HG02763 (cell line): ENCODE results near the gene GPR85.
"Not testable (repeated sequence)": the region's sequence is repeated elsewhere in the genome, so short reads cannot be mapped to it uniquely, and the experiment has no call there.

Experiments
- ATAC-seq: cut with Tn5 transposase; IDR thresholded peaks from one replicate; pipeline ENCODE4 v1.9.1; 2021; ENCODE audit warnings: mild to moderate bottlenecking, moderate library complexity; ENCODE audit not compliant: unreplicated experiment

The GPR85 gene

DNA sequence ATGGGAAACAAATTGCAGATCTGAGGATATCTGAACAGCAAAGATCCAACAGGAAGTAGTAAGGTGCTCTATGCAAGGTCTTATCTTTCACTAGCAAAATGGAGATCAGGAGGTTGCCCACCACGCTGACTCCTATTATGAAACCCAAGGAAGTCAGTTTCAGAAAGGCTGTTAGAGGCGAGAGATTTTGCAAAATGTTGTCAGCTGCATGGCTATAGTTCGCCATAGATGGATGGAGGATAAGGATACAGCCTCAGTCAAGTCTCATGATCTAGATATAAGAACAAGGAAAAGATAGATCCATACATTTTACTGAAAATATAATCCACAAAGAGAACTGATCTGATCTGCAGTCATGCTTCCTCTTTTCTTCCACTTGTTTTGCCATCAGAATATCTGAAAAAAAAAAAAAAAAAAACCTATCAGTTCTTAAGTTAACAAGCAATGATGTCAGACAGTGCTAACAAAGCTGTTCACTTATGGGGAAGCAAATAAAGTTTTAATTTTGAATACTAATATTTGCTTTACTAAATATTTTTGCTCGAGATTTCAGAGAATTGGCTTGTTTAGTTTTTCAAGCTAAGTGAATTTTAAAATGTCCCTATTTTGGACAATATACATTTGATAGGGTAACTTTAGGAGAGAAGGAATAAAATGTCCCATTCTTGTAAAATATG is 2.0 kb downstream of the GPR85 start:
- no peak for ATAC-seq

- ATAC-seq: no peak
These were observed 2.7 kb downstream of the GPR85 start for GRCh38 chr7:113083816-113084495.

GRCh38 chr7:113083132-113083815 is 3.4 kb downstream of the GPR85 start:
- ATAC-seq: peak; percentile 47

DNA sequence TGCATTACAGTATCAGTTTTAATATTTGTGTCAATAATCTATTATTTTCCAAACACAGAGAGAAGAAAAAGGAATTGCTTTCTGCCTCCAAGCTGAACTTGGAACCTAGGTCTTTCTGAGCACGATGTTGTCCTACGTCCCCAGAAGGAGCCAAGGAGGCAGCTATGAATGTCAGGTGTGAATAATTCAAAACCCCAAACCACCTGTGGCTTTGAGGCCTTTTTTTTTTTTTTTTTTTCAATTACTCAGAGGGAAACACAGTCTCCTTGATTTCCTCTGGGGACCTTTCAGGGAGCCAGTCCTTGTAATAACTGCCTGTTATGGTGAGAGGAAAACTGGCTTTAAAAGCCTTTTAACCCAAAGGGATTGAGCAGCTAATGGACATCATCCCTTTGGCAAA is 8.3 kb downstream of the GPR85 start:
- no peak for ATAC-seq

GRCh38 chr7:113076703-113077102 is 9.9 kb downstream of the GPR85 start:
- no peak for ATAC-seq

- ATAC-seq: no peak
These were observed 15.2 kb downstream of the GPR85 start for GRCh38 chr7:113071465-113071864.

GRCh38 chr7:113062499-113062898 is 24.1 kb downstream of the GPR85 start:
- ATAC-seq: no peak

GRCh38 chr7:113060100-113060499 is 26.5 kb downstream of the GPR85 start:
- ATAC-seq: no peak

DNA sequence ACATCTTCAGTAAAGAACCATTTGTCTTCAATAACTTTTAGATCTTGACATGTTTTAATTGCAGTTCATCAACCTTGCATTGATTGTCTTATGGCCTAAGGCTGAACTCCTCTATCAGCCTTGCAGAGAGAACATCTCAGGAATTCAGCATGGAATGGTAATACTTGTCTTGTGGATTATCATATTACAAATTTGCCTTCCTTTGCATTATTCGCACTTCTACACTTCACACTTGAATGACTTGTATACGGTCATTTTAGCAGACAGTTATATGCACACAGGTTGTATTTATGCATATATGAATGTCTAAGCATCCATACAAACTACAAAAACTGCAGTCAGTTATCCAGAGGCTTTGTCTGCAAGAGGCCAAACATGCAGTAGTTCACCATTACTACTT is 31.7 kb downstream of the GPR85 start:
- no peak for ATAC-seq

DNA sequence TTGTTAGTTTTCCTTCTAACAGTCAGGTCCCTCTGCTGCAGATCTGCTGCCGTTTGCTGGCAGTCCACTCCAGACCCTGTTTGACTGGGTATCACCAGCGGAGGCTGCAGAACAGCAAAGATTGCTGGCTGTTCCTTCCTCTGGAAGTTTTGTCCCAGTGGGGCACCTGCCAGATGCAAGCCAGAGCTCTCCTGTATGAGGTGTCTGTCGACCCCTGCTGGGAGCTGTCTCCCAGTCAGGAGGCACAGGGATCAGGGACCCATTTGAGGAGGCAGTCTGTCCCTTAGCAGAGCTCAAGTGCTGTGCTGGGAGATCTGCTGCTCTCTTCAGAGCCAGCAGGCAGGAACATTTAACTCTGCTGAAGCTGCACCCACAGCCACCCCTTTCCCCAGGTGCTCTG is 32.4 kb downstream of the GPR85 start:
- ATAC-seq: not testable (repeated sequence)

DNA sequence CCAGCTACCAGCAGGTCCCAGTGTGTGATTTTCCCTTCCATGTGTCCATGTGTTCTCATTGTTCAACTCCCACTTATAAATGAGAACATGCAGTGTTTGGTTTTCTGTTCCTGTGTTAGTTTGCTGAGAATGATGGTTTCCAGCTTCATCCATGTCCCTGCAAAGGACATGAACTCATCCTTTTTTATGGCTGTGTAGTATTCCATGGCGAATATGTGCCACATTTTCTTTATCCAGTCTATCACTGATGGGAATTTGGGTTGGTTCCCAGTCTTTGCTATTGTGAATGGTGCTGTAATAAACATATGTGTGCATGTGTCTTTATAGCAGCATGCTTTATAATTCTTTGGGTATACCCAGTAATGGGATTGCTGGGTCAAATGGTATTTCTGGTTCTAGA is 37.4 kb downstream of the GPR85 start:
- ATAC-seq: not testable (repeated sequence)

DNA sequence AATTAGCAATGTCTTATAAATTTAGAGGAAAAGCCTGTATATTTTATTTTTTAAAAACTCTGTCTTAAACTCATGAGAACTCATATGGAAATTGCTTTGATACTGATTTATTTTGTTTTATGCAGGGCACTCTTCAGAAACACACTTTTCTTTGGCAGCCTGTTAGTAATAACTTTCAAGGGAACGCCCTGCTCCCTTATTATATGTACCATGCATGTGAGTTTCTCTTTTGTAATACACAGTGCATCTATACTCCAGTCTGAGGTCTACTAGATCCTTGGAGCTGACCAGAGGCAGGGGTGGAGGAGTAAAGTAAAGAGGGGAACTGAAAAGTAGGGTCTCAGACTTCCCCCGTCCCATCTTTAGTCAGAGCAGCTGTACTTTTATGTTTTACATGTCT is 40.2 kb downstream of the GPR85 start:
- no peak for ATAC-seq

GRCh38 chr7:113045379-113045778 is 41.2 kb downstream of the GPR85 start:
- no peak for ATAC-seq

GRCh38 chr7:113044394-113044793 is 42.2 kb downstream of the GPR85 start:
- no peak for ATAC-seq

GRCh38 chr7:113040849-113041248 is 45.8 kb downstream of the GPR85 start:
- ATAC-seq: no peak

DNA sequence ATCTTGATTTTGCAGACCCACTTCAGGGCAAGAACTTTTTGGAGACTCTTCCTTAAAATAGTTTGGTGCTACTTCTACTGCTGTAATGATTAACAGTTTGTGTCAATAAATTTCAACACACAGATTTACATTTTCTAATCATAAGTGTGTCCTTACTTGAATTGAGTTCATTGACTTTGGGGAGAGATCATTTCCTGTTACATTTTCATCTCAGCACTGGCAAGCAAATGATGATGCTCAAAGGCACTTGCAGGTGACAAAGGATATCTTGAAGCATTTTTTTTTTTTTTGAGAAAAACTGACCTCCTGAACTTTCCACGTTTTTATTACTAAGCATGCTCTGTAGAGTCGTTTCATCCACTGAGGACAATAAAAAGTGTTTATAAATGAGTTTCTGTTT is 52.7 kb downstream of the GPR85 start:
- ATAC-seq: no peak
